WTC11 (cell line): ENCODE data around the gene CLCN7. TPM values are rescaled to one million over a fixed set of nuclear protein-coding genes. Genes with fewer than 3 reads are reported as not detected.

Experiments used
- ATAC-seq: fragments of 200-7000 bp; cut with Tn5 transposase; 2 replicates; pipeline ENCODE4 v1.10.0; 2021; ENCODE audit warnings: mild to moderate bottlenecking, moderate library complexity
- CTCF ChIA-PET: fragments of 300-600 bp; sonication (Branson Sonifier 250); formaldehyde crosslinking; loops from one replicate; lab custom pipeline; 2021; ENCODE audit warnings: antibody characterized with exemption; lab: Charles Lee
- POLR2A ChIA-PET: fragments of 350-600 bp; sonication (Branson Sonifier 250); formaldehyde crosslinking; loops from one replicate; lab custom pipeline; 2021; ENCODE audit warnings: antibody characterized with exemption; lab: Charles Lee
- DNase-seq: peaks from one replicate; pipeline ENCODE4 v3.0.0; 2021; ENCODE audit warnings: low spot score
- H3K27ac Mint-ChIP-seq: 2 replicates; pipeline ENCODE4 v1.8.0; 2021; ENCODE audit warnings: mixed read lengths
- H3K27me3 Mint-ChIP-seq: 2 replicates; pipeline ENCODE4 v1.8.0; 2021; ENCODE audit warnings: low read depth, mild to moderate bottlenecking, moderate library complexity, mixed read lengths
- H3K36me3 Mint-ChIP-seq: 2 replicates; pipeline ENCODE4 v1.8.0; 2021; ENCODE audit warnings: mixed read lengths
- H3K4me1 Mint-ChIP-seq: 2 replicates; pipeline ENCODE4 v1.8.0; 2022; ENCODE audit warnings: mixed read lengths
- H3K4me3 Mint-ChIP-seq: 2 replicates; pipeline ENCODE4 v1.8.0; 2021; ENCODE audit warnings: mild to moderate bottlenecking, moderate library complexity, mixed read lengths
- H3K9me3 Mint-ChIP-seq: 2 replicates; pipeline ENCODE4 v1.8.0; 2021; ENCODE audit warnings: mixed read lengths
- AFF4 ChIP-seq: sonication (generic); formaldehyde crosslinking; IDR thresholded peaks from 2 replicates; pipeline ENCODE4 v1.8.1; 2023; ENCODE audit warnings: mild to moderate bottlenecking, missing genetic modification reagents, borderline replicate concordance
- ATF1 ChIP-seq: sonication (generic); formaldehyde crosslinking; IDR thresholded peaks from 2 replicates; pipeline ENCODE4 v1.8.1; 2023; ENCODE audit warnings: mild to moderate bottlenecking, moderate library complexity, missing genetic modification reagents
- ATF3 ChIP-seq: sonication (generic); formaldehyde crosslinking; conservative IDR thresholded peaks from 2 replicates; pipeline ENCODE4 v1.8.1; 2022; ENCODE audit warnings: mild to moderate bottlenecking, missing genetic modification reagents
- GTF2I ChIP-seq: fragments of 250-450 bp; sonication (Bioruptor Pico); conservative IDR thresholded peaks from 2 replicates; pipeline ENCODE4 v1.4.0; 2021; ENCODE audit warnings: mild to moderate bottlenecking
- IRF2 ChIP-seq: sonication (generic); formaldehyde crosslinking; IDR thresholded peaks from 2 replicates; pipeline ENCODE4 v1.8.0; 2022; ENCODE audit warnings: low read depth, missing genetic modification reagents, borderline replicate concordance
- JAZF1 ChIP-seq: fragments of 250-450 bp; sonication (Bioruptor Pico); IDR thresholded peaks from 2 replicates; pipeline ENCODE4 v1.9.0; 2021; ENCODE audit warnings: moderate library complexity, mild to moderate bottlenecking, inconsistent platforms
- JUN ChIP-seq: sonication (generic); formaldehyde crosslinking; IDR thresholded peaks from 2 replicates; pipeline ENCODE4 v1.8.0; 2023; ENCODE audit warnings: mild to moderate bottlenecking, missing genetic modification reagents
- NFYB ChIP-seq: sonication (generic); formaldehyde crosslinking; conservative IDR thresholded peaks from 2 replicates; pipeline ENCODE4 v1.8.0; 2022; ENCODE audit warnings: low read depth, missing genetic modification reagents
- NR2C2 ChIP-seq: sonication (generic); formaldehyde crosslinking; IDR thresholded peaks from 2 replicates; pipeline ENCODE4 v1.8.0; 2022; ENCODE audit warnings: mild to moderate bottlenecking, missing genetic modification reagents
- NR3C1 ChIP-seq: sonication (generic); formaldehyde crosslinking; conservative IDR thresholded peaks from 2 replicates; pipeline ENCODE4 v1.8.1; 2023; ENCODE audit warnings: low read depth, mild to moderate bottlenecking, missing genetic modification reagents
- PRDM15 ChIP-seq: sonication (generic); formaldehyde crosslinking; IDR thresholded peaks from 2 replicates; pipeline ENCODE4 v1.8.0; 2022; ENCODE audit warnings: missing genetic modification reagents
- RELA ChIP-seq: sonication (generic); formaldehyde crosslinking; IDR thresholded peaks from 2 replicates; pipeline ENCODE4 v1.8.1; 2022; ENCODE audit warnings: missing genetic modification reagents, mild to moderate bottlenecking, borderline replicate concordance
- RORB ChIP-seq: fragments of 250-450 bp; sonication (Bioruptor Pico); IDR thresholded peaks from 2 replicates; pipeline ENCODE4 v1.9.0; 2021; ENCODE audit warnings: mild to moderate bottlenecking
- SOX15 ChIP-seq: fragments of 250-450 bp; sonication (Bioruptor Pico); IDR thresholded peaks from 2 replicates; pipeline ENCODE4 v1.9.0; 2021; ENCODE audit warnings: mild to moderate bottlenecking
- ZNF138 ChIP-seq: sonication (generic); formaldehyde crosslinking; conservative IDR thresholded peaks from 2 replicates; pipeline ENCODE4 v1.8.1; 2022; ENCODE audit warnings: mild to moderate bottlenecking, moderate library complexity, missing genetic modification reagents
- ZNF219 ChIP-seq: sonication (generic); formaldehyde crosslinking; IDR thresholded peaks from 2 replicates; pipeline ENCODE4 v1.8.0; 2023; ENCODE audit warnings: missing genetic modification reagents, mild to moderate bottlenecking, borderline replicate concordance
- ZNF263 ChIP-seq: sonication (generic); formaldehyde crosslinking; IDR thresholded peaks from 2 replicates; pipeline ENCODE4 v1.8.1; 2022; ENCODE audit warnings: low read depth, mild to moderate bottlenecking, moderate library complexity, missing genetic modification reagents
- ZNF671 ChIP-seq: fragments of 250-450 bp; sonication (Bioruptor Pico); IDR thresholded peaks from 2 replicates; pipeline ENCODE4 v1.8.0; 2021; ENCODE audit warnings: mild to moderate bottlenecking
- total RNA-seq: library from RNA; stranded (reverse); gene quantifications from 3 replicates; pipeline ENCODE4 v1.2.3, GENCODE V29; 2021

The CLCN7 gene
- total RNA-seq, 1 experiment from 2014 or later, result 94.1 TPM

GRCh38 chr16:1496464-1496863 lies 21.6 kb upstream of the CLCN7 start (continued):
- TF ChIP-seq JAZF1 (CRISPR knock-in tag) (no peak), RELA (CRISPR knock-in tag) (no peak), NFYB (CRISPR knock-in tag) (no peak), IRF2 (no peak), PRDM15 (CRISPR knock-in tag) (no peak), SOX15 (CRISPR knock-in tag) (no peak), ZNF263 (CRISPR knock-in tag) (no peak), ZNF138 (CRISPR knock-in tag) (no peak), RORB (CRISPR knock-in tag) (no peak), ZNF671 (CRISPR knock-in tag) (no peak)

GRCh38 chr16:1495889-1496262 lies 21.0 kb upstream of the CLCN7 start:
- Mint-ChIP-seq H3K4me1 (peaks cover 10% of the 10 kb centered on the region; the same call in 1 of the 2 replicates), H3K9me3 (no peaks in the 10 kb centered on the region), H3K27ac (no peak overlapping the region), H3K27me3 (no peaks in the 10 kb centered on the region), H3K4me3 (no peak overlapping the region), H3K36me3 (peaks cover 6% of the 10 kb centered on the region)
- ChIA-PET CTCF (interaction anchor here (0.6 kb wide), 1 partner anchor 9 kb away, joined by 6 read pairs; no protein-coding TSS in a partner anchor), POLR2A (no interaction called here)
- no peak for ATAC-seq
- DNase-seq, result no peak
- TF ChIP-seq NR3C1 (no peak), AFF4 (CRISPR knock-in tag) (no peak), JUN (no peak), ATF3 (CRISPR knock-in tag) (no peak), GTF2I (CRISPR knock-in tag) (no peak), ZNF219 (CRISPR knock-in tag) (no peak), NR2C2 (no peak), RELA (CRISPR knock-in tag) (no peak), ATF1 (CRISPR knock-in tag) (no peak)
